Nephron progenitor cell (in vitro differentiated cells): Measurements from ENCODE around the gene SLIT1.
A peak's percentile ranks its signal among the peaks of the same experiment; 100 is the strongest.

Experiments
- DNase-seq: peaks from one replicate; pipeline ENCODE4 v3.0.0; 2021
- H3K27ac Mint-ChIP-seq: 2 replicates; pipeline ENCODE4 v1.8.0; 2021; ENCODE audit warnings: mild to moderate bottlenecking, moderate library complexity, mixed read lengths
- H3K27me3 Mint-ChIP-seq: 2 replicates; pipeline ENCODE4 v1.8.0; 2021; ENCODE audit warnings: mild to moderate bottlenecking, low read depth, mixed read lengths; ENCODE audit not compliant: poor library complexity
- H3K36me3 Mint-ChIP-seq: 2 replicates; pipeline ENCODE4 v1.8.0; 2021; ENCODE audit warnings: low read depth, mixed read lengths
- H3K4me1 Mint-ChIP-seq: 2 replicates; pipeline ENCODE4 v1.8.0; 2021; ENCODE audit warnings: mixed read lengths
- H3K4me3 Mint-ChIP-seq: 2 replicates; pipeline ENCODE4 v1.8.0; 2021; ENCODE audit warnings: mild to moderate bottlenecking, moderate library complexity, mixed read lengths
- H3K9me3 Mint-ChIP-seq: 2 replicates; pipeline ENCODE4 v1.8.0; 2021; ENCODE audit warnings: mild to moderate bottlenecking, moderate library complexity, mixed read lengths
- TF ChIP-seq, protein P1 (sequence below): fragments of 200-600 bp; sonication (generic); IDR thresholded peaks from 2 replicates; pipeline ENCODE4 v1.5.0; 2021; ENCODE audit warnings: antibody characterized with exemption

Gene SLIT1

DNA sequence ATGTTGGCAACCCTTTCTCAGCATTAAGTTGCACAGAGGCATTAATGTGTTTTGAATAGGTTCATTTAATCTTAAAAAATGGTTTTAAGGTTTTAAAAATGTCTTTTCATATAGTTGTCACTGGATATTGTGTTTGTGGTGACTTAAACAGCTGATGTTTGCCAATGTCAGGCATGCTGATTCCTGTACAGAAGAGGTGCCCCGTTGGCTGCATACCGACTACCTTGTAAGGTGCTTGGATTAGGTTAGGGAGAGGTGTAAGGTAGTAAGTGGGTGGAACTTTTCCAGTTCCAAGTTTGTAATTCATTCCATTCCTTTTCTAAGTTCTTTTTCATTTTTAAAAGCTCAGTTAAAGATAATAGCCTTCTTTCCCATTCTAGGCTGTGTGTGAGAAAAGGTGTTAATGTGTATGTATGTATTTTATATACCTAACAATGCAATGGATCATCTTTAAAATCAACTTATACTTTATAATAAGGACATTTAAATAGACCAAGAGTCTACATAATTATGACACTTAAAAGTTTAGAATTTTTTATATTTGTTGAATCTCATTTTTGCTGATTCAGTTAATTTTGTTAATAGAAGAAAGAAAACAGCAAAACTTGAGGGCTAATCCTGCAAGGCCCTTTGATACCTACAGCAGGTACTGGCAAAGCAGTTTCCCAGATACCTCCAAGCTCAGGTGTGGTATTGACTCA is 198.5 kb downstream of the SLIT1 start:
- Mint-ChIP-seq H3K4me3 (no peak overlapping the region), H3K36me3 (peaks cover 16% of the 10 kb centered on the region), H3K9me3 (no peaks in the 10 kb centered on the region), H3K4me1 (peaks cover 17% of the 10 kb centered on the region), H3K27me3 (peaks cover 4% of the 10 kb centered on the region), H3K27ac (no peak overlapping the region)
- TF ChIP-seq, protein P1, sequence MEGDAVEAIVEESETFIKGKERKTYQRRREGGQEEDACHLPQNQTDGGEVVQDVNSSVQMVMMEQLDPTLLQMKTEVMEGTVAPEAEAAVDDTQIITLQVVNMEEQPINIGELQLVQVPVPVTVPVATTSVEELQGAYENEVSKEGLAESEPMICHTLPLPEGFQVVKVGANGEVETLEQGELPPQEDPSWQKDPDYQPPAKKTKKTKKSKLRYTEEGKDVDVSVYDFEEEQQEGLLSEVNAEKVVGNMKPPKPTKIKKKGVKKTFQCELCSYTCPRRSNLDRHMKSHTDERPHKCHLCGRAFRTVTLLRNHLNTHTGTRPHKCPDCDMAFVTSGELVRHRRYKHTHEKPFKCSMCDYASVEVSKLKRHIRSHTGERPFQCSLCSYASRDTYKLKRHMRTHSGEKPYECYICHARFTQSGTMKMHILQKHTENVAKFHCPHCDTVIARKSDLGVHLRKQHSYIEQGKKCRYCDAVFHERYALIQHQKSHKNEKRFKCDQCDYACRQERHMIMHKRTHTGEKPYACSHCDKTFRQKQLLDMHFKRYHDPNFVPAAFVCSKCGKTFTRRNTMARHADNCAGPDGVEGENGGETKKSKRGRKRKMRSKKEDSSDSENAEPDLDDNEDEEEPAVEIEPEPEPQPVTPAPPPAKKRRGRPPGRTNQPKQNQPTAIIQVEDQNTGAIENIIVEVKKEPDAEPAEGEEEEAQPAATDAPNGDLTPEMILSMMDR = no peak
- DNase-seq = no peak

DNA sequence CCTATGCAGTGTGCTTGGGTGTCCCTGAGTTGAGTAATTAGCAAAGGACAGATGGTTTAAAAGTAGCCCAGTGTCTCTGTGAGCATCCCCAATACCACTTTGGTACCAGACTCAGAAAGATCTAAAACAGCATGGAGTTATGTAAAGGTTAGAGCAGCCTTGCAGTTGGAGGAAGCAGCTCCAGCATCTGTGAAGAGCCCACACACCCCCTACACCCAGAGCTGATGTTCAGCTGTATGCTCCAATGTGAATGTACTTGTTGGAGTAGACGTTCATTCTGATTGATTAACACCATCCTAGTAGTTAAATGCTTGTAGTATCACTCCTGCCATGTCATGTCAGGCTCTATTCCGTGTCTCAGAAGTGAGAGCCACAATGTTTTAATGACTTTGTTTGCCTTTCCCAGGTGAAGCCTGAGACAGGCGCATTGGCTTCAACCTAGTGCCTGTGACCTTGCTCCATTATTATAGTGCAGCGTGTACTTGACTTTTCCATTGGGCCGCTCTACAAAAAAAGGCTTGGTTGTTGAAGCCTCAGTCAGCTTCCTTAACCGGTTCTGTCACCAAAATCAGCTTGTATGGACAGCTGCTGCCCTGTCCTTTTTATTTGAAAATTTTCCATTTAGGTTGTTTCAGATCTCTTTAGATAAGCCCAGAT is 199.4 kb downstream of the SLIT1 start:
- no peak overlapping the region for H3K27ac Mint-ChIP-seq
- H3K27me3 Mint-ChIP-seq = peaks cover 7% of the 10 kb centered on the region
- H3K9me3 Mint-ChIP-seq = peaks cover 3% of the 10 kb centered on the region
- no peak for DNase-seq
- H3K4me3 Mint-ChIP-seq = no peak overlapping the region
- H3K4me1 Mint-ChIP-seq = peaks cover 17% of the 10 kb centered on the region
- peaks cover 26% of the 10 kb centered on the region for H3K36me3 Mint-ChIP-seq
- TF ChIP-seq, protein P1 = no peak

DNA sequence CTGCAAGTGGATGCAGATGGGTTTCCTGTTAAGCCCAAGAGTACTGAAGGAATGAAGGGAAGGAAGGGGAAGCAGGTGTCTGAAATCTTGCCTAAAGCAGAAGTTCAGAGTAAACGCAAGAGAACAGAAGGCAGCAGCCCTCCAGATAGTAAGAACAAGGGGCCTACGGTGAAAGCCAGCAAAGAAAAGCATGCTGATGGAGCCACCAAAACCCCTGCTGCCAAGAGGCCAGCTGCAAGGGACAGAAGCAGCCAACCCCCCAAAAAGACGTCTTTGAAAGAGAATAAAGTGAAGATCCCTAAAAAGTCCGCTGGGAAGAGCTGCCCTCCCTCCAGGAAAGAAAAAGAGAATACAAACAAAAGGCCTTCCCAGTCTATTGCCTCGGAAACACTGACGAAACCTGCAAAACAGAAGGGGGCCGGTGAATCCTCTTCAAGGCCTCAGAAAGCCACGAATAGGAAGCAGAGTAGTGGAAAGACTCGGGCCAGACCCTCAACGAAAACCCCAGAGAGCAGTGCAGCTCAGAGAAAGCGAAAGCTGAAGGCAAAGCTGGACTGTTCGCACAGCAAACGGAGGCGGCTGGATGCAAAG is 201.1 kb downstream of the SLIT1 start:
- Mint-ChIP-seq H3K27ac (peak overlapping the region; percentile 36), H3K4me3 (no peak overlapping the region), H3K4me1 (peaks cover 17% of the 10 kb centered on the region), H3K36me3 (peaks cover 34% of the 10 kb centered on the region), H3K27me3 (peaks cover 8% of the 10 kb centered on the region), H3K9me3 (peaks cover 3% of the 10 kb centered on the region)
- TF ChIP-seq, protein P1 = no peak
- no peak for DNase-seq

DNA sequence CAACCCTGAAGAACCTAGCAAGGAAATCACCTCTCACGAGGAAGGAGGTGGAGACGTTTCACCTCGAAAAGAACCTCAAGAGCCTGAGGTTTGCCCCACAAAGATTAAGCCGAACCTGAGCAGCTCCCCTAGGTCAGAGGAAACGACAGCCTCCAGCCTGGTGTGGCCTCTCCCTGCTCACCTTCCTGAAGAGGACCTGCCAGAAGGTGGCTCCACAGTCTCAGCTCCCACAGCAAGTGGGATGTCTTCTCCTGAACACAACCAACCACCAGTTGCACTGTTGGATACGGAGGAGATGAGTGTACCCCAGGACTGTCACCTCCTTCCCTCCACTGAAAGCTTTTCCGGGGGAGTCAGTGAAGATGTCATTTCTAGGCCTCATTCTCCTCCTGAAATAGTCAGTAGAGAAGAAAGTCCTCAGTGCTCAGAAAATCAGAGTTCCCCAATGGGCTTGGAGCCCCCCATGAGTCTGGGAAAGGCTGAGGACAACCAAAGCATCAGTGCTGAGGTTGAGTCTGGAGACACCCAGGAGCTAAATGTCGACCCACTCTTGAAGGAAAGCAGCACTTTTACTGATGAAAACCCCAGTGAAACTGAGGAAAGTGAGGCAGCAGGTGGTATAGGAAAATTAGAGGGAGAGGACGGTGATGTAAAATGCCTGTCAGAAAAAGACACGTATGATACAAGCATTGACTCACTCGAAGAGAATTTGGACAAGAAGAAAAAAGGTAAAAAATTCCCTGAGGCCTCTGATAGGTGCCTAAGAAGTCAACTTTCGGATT is 203.4 kb downstream of the SLIT1 start:
- H3K36me3 Mint-ChIP-seq = peaks cover 34% of the 10 kb centered on the region
- H3K27me3 Mint-ChIP-seq = peaks cover 8% of the 10 kb centered on the region
- H3K9me3 Mint-ChIP-seq = peaks cover 3% of the 10 kb centered on the region
- H3K4me3 Mint-ChIP-seq = no peak overlapping the region
- no peak for DNase-seq
- no peak overlapping the region for H3K27ac Mint-ChIP-seq
- TF ChIP-seq, protein P1 = no peak
- peaks cover 10% of the 10 kb centered on the region for H3K4me1 Mint-ChIP-seq

- peaks cover 4% of the 10 kb centered on the region for H3K4me1 Mint-ChIP-seq
- TF ChIP-seq, protein P1 = no peak
- peaks cover 31% of the 10 kb centered on the region for H3K36me3 Mint-ChIP-seq
- H3K27ac Mint-ChIP-seq = peak overlapping the region; percentile 91
- peaks cover 7% of the 10 kb centered on the region for H3K27me3 Mint-ChIP-seq
- H3K4me3 Mint-ChIP-seq = no peak overlapping the region
- peaks cover 3% of the 10 kb centered on the region for H3K9me3 Mint-ChIP-seq
- no peak for DNase-seq
These were observed 207.1 kb downstream of the SLIT1 start for GRCh38 chr10:96978621-96979154.
